Measurements from ENCODE around the gene STK4.

The STK4 gene

DNA sequence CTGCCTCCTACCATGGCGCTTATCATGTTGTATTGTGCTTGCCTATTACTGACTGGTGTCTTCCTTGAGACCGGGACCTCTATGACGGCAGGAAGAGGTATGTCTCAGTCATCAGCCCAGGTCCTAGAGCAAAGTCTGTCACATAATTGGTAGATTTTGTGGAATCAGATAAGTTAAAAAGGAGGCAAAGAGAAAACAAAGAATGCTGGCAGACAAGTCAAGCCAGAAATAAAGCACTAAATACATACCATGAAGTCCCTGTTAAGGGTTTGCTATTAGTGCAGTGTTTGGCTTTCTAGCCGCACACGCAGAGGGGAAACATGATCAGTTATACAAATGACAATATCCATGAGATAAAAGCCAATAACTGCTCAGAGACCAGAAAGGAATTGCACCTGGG is 12.1 kb upstream of the STK4 start:
- DNase-seq (ENCODE audit: low read depth), result no peak

DNA sequence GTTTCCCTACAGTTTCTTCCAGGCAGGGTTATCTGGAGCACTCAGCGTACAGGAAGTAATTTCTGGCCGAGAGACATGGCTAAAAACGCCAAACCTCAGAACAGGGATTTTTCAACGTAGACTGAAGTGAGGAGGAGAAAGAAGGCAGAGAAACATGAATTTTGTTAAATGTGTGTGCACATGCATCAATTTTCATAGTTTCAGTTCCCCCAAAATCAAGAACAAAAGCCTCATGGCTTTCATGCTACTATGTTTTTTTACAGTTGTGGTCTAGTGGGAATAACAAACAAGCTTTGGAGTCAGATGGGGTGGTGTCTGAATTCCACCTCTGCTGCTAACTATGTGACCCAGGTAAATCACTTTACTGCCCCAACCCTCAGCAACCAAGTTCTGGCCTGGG is 11.0 kb upstream of the STK4 start:
- DNase-seq (ENCODE audit: low read depth), result no peak

DNA sequence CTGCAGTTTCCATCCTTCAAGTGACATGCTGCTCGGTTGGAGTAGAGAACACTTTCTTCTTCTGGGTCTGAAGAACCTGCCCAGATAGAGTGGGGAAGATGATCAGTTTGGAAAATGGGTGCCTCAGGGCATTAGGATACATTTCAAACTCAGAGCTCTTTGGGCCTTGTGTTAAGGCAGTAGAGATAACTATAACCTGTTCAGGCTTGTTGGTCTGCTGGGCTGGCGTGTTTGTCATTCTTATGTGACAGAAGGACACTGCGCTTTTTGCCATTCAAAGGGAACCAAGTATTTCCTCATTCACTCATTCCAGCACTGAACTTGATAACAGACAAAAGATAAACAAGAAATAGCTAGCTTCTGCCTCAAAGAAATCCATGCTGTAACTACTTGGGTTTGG is 9.9 kb upstream of the STK4 start:
- DNase-seq (ENCODE audit: low read depth), result no peak

DNA sequence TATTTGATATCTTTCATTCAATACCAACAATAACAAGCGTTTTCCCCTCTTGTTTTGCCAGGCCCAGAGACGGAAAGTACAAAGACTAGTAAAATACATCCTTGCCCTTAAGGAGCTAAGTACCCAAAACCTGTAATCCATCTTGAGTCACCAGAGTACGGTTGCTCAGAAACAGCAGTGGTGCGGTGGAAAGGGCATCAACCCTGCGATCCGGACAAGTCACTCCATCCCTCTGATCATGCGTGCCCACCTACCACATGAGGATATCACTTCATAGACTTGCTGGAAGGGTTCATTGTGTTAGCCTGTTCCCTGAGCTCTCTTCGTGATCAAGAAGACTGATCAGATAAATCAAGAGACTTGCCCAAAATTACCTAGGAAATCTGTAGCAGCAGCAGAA is 8.0 kb upstream of the STK4 start:
- no peak for DNase-seq (ENCODE audit: low read depth)

DNA sequence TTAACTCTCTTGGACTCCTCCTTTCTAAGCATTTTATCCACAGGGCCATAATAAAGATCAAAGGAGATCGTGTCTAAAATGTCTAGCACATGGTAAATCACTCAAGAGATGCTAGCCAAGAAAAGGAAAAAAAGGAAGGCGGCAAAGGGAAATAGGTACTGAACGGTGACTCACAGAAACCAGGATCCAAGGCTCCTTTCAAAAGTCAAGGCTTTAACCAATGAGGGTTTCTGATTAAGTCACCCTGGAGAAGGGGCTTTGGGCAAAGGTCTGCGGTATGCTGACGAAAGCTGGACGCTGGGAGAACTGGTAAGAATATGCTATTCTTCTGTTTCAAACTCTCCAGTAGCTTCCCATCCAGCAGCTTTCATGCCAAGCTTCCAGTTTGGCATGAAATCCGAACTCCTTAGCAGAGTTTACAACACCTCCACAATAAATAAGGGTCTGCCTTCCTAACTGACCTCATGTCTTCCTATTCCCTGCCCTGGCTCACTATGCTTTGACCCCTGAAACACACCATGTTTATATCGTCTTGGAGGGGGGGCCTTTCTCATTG is 7.2 kb upstream of the STK4 start:
- no peak for DNase-seq (ENCODE audit: low read depth)

DNA sequence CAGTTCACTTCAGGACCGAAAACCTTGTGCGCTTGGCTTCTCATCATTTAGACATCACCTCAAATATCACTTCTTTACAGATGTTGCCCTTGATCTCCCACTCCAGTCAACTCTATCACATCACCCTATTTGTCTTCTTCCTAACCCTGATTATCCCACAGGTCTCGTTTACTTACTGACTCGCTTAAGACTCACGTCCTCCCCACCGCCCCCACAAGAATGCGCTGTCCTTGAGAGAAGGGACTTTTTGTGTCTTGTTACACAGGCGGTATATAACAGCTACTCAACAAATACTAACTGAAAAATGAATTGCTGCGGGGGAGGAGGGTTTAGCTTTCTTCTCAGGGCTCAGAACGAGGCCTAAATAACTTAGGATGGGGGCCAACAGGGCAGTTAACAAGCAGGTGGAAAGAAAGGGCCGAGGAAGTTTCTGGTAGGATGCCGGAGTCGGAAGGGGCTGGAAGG is 6.6 kb upstream of the STK4 start:
- DNase-seq (ENCODE audit: low read depth), result no peak

DNA sequence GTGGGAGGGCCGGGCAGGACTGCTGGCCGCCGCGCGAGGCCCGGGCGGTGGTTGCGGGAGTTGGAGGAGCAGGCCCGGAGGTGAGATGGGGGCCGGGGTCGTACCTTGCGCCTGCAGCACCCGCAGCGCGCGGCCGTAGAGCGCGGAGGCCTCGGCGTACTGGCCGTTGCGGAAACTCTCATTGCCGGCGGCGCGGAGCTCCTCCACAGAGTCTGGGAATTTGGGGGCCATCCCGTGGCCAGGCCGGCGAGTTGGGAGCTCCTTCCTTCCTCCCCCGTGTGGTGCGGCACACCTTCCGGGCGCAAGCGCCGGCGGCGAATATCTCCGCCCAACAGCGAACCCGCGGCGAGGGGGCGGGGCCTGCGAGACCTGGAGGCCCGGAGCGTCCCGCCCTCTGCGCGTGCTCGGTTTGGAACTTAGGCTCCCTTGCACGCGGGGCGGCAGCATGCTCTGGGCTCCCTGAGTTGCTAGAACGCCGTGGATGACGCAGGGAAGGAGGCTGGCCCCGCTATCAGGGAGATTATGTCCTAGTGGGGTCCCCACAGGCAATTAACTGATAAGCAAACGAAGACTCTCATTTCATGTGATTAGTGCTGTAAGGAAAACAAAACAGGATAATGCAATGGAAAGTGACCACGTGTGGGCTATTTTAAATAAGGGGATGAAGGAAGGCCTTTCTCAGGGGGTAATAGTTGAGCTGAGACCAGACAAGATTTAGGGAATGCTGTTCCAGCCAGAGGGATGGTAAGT is 6.0 kb upstream of the STK4 start, which contains the start of gene TOMM34:
Gene TOMM34 (minus strand): TSS at position 295 of the 750 bp plus-strand sequence. CDS start 64 bp downstream, at position 231.
- peak; percentile 91 for DNase-seq (ENCODE audit: low read depth)

DNA sequence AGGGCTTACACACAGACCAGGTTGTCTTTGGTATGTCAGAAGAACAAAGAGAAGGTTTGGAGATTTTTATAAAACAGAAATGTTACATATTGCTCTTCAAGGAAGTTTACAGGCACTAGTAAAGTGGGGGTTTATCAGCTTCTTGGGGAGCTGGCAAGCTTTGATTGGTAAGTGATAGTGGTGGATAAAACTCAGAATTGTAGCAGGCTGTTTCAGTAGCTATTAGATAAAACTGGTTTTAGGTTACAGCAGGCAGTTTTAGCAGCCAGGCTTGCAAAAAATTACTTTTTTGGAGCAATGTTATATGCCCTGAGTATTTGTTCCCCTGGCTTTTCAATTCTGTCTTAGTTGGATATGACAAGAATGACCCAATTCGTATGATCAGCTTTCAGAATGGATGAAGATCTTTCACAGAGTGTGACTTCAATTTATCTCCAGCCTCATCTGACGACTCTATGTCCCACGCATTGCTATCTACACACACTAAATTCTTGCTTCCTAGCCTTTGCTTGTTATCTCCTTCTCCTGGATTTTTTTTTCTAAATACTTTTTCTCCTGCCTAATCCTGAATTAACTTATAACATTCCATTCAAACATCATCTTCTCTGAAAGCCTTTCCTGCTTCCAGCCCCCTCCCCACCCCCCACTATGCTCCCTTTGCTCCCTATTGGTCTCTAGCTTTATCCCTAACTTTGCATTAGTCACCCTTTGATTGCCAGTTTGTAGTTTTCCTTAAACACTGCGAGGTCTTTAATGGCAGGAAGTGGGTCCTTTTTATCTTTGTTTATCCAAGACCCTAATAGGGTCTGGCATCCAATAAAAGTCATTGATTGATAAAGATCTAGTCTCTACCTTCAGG is 5.1 kb upstream of the STK4 start:
- no peak for DNase-seq (ENCODE audit: low read depth)

DNA sequence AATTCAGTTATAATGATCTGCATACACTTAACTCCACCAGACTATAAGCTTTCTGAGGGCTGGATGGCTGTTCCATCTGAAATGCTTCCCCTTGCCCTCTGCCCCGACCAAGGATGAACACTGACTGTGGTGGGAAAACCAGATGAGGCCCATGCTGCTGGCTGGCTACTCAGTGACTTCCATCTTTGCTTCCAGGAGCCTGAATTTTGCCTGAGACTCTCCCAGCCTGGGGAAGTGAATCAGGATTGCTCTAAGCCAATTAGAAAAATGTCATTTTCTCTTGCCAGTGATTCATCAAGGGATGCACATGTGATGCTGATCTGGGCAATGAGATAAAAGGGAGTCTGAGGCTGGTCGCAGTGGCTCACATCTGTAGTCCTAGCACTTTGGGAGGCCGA is 4.4 kb upstream of the STK4 start:
- DNase-seq (ENCODE audit: low read depth), result no peak

DNA sequence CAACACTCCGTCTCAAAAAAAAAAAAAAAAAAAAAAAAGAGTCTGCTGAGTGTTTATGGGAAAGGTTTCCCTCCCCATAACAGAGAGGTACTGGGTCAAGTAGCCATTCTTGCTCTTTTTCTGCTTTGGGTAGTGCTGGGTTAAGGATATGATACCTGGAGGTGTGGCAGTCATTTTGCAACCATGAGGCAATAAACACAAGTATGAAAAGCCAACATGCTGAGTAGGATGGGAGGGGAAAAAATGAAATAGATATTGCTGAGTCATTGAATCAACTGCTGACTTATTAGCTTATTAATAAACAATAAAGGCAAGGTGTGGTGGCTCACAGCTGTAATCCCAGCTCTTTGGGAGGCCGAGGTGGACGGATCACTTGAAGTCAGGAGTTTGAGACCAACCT is 3.8 kb upstream of the STK4 start:
- DNase-seq (ENCODE audit: low read depth), result no peak

DNA sequence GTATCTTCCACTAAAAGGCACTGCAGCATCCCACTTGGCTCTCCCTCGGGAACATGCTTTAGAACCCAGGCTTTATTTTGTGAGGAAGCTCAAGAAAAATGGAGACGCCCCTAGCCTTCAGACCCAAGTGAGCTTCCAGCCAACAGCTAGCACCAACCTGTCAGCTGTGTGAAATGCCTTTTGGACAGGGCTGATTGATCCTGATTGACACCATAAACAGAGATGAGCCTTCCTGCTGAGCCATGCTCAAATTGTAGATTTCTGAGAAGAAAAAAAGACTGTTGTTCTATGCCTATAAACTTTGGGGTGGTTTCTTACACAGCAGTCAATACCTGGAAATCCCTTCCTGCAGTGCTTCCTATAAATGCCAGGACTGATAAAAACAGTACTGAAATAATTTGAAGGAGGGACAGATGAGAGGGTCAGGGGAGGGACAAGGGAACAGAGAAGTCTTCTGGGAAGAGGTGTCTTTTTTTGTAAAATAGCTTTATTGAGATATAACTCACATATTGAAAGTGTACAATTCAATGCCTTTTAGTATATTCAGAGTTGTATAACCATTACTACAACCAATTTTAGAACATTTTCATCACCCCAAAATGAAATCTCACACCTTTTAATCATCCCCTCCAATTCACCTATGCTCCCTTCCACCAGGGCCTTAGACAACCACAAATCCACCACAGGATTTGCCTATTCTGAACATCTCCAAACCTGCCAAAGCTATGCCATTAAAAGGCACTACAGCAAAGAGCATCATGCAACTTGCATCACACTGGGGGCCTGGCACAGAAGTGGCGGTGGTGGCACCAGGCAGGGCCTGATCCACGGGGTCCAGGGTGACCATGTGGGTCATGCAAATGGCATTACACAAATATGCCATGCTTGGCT is 2.7 kb upstream of the STK4 start:
- DNase-seq (ENCODE audit: low read depth), result no peak

DNA sequence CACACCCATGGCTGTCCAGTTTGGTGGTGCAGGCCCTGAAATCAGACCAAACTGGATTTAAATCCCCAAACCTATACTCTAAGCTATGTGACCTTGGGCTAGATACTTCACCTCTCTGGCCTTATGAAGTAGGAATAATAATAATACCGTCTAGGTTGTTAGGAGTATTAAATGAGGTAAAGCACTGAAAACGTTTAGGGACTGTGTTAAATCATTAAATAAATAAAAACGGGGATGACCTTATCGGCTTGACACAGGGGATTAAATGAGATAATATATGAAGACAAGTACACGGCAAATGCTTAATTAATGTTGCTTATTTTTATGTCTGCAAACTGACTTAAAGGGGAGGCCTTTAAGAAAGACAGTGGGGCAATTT is 672 bp upstream of the STK4 start:
- no peak for DNase-seq (ENCODE audit: low read depth)

DNA sequence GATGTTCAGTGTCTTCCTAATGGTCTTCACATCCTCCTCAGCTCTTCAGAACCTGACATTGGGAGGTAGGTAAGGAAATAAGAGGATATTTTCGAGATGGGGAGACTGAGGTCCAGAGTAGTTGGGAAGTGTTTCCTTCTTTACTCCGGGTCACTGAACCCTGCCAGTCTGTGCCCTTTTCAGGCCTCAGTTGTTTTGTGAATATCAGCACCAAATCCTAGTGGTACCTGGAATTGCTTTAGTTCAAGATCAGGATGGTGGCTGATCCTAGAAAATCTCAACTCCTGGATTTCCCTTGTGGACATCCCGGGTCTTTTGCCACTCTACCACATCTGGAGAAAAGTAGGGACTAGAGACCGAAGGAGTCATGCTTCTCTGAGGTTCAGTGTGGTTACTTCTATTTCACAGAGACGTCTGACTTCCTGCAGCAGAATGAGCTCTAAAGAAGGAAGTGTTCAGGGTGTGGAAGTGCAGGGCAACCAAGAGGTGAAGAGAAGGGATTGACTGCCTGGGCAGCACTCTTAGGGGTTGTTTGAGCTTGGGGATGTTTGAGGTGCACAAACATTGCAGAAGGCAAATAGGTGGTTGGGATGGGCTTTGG is 995 bp downstream of the STK4 start:
- DNase-seq (ENCODE audit: low read depth), result no peak

DNA sequence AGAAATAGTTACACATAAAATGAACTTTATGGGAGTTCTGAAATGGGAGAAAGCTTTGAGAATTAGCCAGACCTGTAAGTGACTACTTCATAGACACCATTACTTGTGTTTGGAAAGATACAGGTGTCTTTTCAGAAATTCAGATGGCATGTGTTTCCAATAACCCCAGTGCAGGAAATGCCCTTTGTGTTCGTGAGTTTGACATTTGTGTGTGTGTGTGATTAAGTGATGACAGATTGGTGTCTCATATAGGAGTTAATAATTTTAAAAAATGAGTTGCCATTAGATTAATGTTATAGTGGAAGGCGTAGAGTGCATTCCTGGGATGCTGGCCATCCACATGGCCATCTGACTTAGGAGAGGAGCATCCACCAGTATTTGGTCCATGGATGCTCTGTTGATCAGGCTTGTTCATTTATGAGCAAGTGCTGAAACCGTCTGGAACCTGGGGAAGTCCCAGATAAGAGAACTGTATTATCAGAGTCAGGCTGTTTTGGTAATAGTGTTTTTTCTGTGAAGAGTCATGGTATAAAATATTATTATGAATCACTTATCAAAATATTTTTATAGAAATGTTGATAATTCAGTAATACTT is 3.1 kb downstream of the STK4 start:
- no peak for DNase-seq (ENCODE audit: low read depth)

DNA sequence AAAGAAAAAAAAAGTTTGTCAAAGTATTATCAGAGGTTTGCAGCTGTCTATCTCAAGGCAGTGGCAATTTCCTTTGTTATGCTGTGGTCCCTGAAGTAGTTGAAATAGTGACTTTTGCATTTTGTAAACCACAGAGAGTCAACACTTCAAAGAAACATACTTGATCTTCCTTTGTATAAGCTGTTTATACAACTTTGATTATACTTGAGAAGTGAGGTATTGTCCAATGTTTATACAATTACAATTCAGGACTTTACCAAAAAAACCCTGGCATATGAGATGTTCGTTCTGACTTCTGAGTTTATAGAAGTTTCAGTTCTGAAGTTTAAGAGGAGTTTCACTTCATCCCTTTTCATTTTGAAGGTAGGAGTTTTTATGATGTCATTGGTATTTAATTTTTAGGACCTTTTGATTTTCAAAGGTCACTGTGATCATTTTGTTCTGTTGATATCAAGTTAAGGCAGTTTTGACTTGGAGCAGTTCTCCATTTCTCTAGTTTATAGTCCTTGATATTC is 4.0 kb downstream of the STK4 start:
- no peak for DNase-seq (ENCODE audit: low read depth)

DNA sequence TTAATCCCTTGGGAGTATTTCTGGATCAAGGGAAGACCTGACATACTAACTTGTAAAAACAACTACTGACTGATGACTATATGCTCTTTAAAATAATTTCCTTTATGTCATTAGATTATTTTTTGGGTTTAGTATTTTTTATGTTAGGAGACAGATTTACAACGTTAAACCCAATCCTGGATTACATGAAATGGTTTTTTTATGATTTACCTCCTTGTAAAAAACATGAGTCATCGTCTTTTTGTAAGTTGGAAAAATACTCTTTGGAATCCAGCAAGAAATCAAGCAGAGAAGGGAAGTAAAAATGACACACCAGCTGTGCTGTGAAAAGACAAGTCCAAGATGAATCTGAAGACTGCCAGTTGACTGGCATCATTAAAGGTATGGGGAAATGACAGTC is 6.7 kb downstream of the STK4 start:
- no peak for DNase-seq (ENCODE audit: low read depth)

DNA sequence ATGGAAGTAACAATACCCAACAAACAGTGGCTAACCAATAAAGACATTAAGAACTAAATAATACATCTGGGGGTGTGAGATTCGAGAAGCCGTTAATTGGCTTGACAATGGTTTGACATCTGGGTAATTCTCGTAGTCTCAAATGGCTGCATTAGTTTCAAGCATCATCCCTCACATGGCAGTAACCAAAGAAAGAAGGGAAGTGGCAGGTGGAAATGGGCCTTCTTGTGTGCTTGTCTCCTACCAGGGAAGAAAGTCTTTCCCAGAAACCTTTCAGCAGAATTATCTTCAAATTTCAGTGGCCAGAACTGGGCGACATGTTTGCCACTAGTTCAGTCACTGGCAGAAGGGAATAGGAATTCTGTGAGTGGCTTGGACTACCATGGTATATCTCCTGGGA is 10.4 kb downstream of the STK4 start:
- no peak for DNase-seq (ENCODE audit: low read depth)

DNA sequence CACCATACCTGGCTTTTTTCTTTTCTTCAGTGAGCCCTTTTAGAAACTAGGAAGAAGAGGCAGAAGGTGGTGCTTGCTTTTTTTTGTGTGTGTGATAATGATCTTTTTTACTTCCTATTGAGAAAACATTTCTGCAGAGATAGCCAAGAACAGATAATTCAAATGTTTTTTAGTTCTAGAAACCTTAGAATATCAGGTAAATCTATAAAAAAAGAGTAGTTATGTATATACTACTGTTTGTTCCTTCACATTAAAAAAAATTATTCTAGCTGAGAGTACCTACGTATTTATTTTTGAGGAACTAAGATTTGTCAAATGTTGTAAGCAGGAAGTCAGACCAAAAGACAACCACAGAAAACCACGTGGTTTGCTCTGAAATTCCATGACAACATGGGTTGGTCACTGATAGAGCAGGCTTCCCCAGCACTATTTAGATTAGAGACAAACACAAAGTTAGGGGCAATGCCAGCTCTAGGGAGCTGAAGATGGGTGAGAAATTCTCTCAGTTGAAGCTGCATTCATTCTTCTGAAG is 12.8 kb downstream of the STK4 start:
- no peak for DNase-seq (ENCODE audit: low read depth)

DNA sequence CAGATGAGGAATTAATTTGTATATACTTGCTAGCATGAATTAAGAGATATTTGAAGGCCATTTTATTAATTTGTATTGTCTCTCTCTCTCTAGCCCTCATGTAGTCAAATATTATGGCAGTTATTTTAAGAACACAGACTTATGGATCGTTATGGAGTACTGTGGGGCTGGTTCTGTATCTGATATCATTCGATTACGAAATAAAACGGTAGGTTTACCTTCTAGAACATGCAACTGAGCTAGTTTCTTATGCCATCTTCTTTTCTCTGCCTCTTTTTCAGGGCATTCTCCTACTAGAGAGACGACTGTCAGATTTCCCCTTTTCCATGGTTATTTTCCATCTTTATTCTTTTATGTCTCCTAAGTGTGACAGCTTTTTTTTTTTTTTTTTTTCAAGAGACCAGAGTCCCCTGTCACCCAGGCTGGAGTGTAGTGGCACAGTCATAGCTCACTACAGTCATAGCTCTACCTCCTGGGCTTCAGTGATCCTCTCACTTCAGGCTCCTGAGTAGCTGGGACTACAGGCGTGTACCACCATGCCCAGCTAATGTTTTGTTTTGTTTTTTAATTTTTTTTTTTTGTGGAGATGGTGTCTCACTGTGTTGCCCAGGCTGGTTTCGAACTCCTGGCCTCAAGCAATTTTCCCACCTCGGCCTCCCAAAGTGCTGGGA is 15.6 kb downstream of the STK4 start:
- no peak for DNase-seq (ENCODE audit: low read depth)

DNA sequence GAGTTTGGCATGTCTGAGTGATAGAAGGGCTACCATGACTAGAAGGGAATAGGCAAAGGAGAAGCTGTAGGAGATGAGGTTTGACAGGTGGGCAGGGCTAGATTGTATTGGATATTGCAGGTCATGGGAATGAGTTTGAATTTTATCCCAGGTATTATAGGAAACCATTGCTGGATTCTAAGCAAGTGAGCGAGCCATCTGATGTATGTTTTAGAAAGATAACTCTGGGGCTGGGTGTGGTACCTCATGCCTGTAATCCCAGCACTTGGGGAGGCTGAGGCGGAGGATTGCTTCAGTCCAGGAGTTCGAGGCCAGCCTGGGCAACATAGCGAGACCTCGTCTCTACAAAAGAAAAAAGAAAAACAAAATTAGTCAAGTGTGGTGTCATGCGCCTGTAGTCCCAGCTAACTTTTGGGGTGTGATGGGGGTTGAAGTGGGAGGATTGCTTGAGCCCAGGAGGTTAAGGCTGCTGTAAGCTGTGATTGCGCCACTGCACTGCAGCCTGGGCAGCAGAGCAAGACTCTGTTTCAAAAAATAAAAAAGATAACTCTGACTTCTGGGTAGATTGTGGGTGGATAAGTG is 16.9 kb downstream of the STK4 start:
- no peak for DNase-seq (ENCODE audit: low read depth)
